ENCODE data around the gene SPATA13.

DNA sequence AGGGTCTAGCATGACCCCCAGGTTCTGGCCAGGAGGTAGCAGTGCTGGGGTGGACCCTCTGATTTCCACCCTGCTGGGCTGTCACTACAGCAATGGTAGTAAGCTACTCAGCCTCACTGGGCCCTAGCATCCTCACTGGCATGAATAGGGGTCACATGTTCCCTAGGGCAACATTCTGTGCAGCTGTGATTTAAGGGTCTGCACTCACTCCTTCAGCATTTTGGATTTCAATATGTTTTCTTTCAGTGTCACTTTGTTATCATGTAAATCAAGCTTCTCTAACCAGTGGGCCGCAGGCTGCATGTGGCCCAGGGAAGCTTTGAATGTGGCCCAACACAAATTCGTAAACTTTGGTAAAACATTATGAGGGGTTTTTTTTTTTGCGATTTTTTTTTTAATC lies 57.8 kb downstream of the SPATA13 start:
- TF ChIP-seq ELF1 (IDR thresholded peaks at IDR 0.05; ENCODE audit: borderline replicate concordance, low read depth) (no peak), POLR2AphosphoS5 (IDR thresholded peaks at IDR 0.05; ENCODE audit: low read depth, low read length) (no peak), SP1 (IDR thresholded peaks at IDR 0.05; ENCODE audit: low read depth) (no peak)

Measured in HCT116 (cell line).